ENCODE data around the gene TBC1D24. TPM values are rescaled to one million over a fixed set of nuclear protein-coding genes. Genes with fewer than 3 reads are reported as not detected.
"Not testable (repeated sequence)": the region's sequence is repeated elsewhere in the genome, so short reads cannot be mapped to it uniquely, and the experiment has no call there.

The TBC1D24 gene
- total and polyA plus RNA-seq, 7 donors = 3.2 to 8.9 (median 6.0) TPM

DNA sequence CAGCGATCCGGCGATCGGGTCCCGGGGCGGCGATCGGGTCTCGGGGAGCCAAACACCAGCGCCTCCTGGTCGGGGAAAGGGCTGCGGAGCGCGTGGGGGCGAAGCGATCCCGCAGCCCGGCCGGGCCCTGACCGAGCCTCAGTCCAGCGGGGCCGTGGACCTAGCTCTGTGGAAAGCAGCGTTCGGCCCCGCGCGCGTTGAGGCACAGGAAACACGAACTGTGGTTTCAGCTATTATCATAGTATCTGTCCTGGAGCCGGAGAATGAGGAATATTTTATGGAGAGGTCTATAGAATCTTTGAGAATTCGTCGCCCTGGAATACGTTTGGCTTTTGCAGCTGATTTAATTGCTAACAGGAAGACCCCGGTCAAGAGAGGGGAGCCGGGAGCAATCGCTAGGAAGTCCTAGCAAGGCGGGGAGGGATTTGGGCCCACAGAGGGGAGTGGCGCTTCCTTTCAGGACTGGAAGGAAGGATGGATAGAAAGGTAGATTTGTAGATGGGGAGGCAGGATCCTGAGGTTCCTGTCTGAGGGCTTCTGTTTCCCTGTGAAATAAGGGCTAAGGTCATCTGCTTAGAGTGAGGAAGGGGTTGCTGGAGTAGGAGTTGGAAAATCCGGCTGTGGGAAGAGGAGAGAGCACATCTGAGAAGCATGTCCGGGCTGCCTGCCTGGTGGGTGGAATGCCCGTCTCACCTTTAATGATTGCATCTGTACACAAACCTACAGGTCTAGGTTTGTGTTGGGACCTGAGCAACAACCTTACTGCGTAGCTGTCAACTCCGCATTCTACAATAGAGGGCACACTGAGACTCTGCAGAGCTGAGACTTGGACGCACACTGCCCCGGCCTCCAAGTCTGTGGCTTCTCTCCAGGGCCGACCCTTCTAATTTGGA, 44.9 kb upstream of the TBC1D24 start:
- peak overlapping the region; percentile 85 for H3K4me3 ChIP-seq
- H3K27me3 ChIP-seq (ENCODE audit: insufficient read depth in 3 of 3, low read length in 2 of 3) = no peaks in the 10 kb centered on the region
- H3K36me3 ChIP-seq (ENCODE audit: insufficient read depth in 1 of 2, low read depth in 1 of 2) = peaks cover 0 to 13% of the 10 kb centered on the region in 2 donors
- no peaks in the 10 kb centered on the region for H3K9me3 ChIP-seq
- ATAC-seq (peak in 1 of 4 donors; percentile 16), DNase-seq (peak in 1 of 2 donors; percentile 60)
- peaks cover 8% of the 10 kb centered on the region for H3K4me1 ChIP-seq
- WGBS, 3 donors = 9 to 12% (median 11%) methylated on average over 43 to 46 of the region's 46 CpGs
- intact Hi-C loops (cut with DNase I) = loop anchor here (5.0 kb wide), 2 partner anchors 72 to 88 kb away; partner anchors contain the start of gene ABCA3 (in 2 of the 2)
- TF ChIP-seq, protein P1, sequence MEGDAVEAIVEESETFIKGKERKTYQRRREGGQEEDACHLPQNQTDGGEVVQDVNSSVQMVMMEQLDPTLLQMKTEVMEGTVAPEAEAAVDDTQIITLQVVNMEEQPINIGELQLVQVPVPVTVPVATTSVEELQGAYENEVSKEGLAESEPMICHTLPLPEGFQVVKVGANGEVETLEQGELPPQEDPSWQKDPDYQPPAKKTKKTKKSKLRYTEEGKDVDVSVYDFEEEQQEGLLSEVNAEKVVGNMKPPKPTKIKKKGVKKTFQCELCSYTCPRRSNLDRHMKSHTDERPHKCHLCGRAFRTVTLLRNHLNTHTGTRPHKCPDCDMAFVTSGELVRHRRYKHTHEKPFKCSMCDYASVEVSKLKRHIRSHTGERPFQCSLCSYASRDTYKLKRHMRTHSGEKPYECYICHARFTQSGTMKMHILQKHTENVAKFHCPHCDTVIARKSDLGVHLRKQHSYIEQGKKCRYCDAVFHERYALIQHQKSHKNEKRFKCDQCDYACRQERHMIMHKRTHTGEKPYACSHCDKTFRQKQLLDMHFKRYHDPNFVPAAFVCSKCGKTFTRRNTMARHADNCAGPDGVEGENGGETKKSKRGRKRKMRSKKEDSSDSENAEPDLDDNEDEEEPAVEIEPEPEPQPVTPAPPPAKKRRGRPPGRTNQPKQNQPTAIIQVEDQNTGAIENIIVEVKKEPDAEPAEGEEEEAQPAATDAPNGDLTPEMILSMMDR (IDR thresholded peaks at IDR 0.05) = no peak
- peak overlapping the region; percentile 65 for H3K27ac ChIP-seq

- Histone ChIP-seq H3K27me3 (ENCODE audit: insufficient read depth in 3 of 3, low read length in 2 of 3) (no peaks in the 10 kb centered on the region), H3K27ac (no peak overlapping the region), H3K9me3 (no peaks in the 10 kb centered on the region), H3K36me3 (ENCODE audit: insufficient read depth in 1 of 2, low read depth in 1 of 2) (peaks cover 0 to 26% of the 10 kb centered on the region in 2 donors), H3K4me1 (peaks cover 8% of the 10 kb centered on the region), H3K4me3 (no peak overlapping the region)
- no peak for DNase-seq
- TF ChIP-seq, protein P1 (IDR thresholded peaks at IDR 0.05) = no peak
- intact Hi-C loops (cut with DNase I) = no loop called here
- ATAC-seq = no peak
- WGBS, 3 donors = 95 to 97% (median 96%) methylated on average over 6 of the region's 6 CpGs
Measured at GRCh38 chr16:2432286-2432685, 42.6 kb upstream of the TBC1D24 start.

DNA sequence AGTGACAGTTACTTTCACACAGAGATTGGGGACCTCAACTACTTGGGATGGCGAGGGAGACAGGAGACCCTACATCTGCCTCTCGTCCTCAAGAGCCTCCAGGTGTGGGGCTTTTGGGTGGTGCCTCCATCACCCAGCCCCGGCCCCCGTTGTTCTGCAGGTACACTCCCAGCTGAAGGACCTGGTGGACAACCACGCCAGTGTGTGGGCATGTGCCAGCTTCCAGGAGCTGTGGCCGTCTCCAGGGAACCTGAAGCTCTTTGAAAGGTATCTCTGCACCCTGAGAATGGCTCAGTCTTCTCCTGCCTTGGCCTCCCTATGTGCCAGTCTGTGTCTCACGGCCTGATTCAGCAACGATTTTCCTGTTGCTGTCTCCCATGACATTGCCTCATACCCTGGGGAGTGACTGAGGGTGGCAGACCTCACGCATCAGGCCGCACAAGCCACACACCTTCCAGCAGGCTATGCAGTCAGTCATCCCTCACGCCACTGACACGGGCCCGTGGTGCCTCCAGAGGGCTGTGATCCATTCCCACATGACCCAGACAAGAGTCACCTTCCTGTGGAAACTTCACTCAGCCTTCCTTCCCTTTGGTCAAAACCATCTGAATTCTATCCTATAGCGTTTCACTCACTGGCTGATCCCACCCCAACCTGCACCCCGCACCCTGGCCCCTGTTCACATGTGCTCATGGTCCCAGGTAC, 42.0 kb upstream of the TBC1D24 start:
- intact Hi-C loops (cut with DNase I) = no loop called here
- Histone ChIP-seq H3K4me3 (no peak overlapping the region), H3K36me3 (ENCODE audit: insufficient read depth in 1 of 2, low read depth in 1 of 2) (peaks cover 0 to 33% of the 10 kb centered on the region in 2 donors), H3K27ac (no peak overlapping the region), H3K27me3 (ENCODE audit: insufficient read depth in 3 of 3, low read length in 2 of 3) (no peaks in the 10 kb centered on the region), H3K4me1 (peaks cover 8% of the 10 kb centered on the region), H3K9me3 (no peaks in the 10 kb centered on the region)
- TF ChIP-seq, protein P1 (IDR thresholded peaks at IDR 0.05) = no peak
- ATAC-seq (no peak), DNase-seq (no peak)
- WGBS, 3 donors = 96 to 99% (median 96%) methylated on average over 15 of the region's 15 CpGs

DNA sequence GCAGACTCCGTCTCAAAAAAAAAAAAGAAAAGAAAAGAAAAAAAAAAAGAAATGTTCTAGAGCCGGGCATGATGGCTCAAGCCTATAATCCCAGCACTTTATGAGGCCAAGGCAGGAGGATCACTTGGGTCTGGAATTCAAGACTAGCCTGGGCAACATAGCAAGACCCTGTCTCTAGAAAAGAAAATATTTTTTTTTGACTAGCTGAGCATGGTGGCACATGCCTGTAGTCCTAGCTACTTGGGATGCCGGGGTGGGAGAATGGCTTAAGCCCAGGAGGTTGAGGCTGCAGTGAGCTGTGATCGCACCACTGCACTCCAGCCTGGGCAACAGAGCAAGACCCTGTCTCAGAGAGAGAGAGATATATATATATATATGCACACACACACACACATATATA, 39.7 kb upstream of the TBC1D24 start:
- H3K27me3 ChIP-seq (ENCODE audit: insufficient read depth in 3 of 3, low read length in 2 of 3); ATAC-seq; H3K27ac ChIP-seq; DNase-seq; intact Hi-C loops (cut with DNase I); H3K9me3 ChIP-seq; H3K4me3 ChIP-seq; H3K4me1 ChIP-seq: not testable (repeated sequence)
- 98 to 99% (median 98%) methylated on average over 3 to 4 of the region's 4 CpGs for WGBS, 3 donors
- H3K36me3 ChIP-seq (ENCODE audit: insufficient read depth in 1 of 2, low read depth in 1 of 2) = peaks cover 0 to 36% of the 10 kb centered on the region in 2 donors

DNA sequence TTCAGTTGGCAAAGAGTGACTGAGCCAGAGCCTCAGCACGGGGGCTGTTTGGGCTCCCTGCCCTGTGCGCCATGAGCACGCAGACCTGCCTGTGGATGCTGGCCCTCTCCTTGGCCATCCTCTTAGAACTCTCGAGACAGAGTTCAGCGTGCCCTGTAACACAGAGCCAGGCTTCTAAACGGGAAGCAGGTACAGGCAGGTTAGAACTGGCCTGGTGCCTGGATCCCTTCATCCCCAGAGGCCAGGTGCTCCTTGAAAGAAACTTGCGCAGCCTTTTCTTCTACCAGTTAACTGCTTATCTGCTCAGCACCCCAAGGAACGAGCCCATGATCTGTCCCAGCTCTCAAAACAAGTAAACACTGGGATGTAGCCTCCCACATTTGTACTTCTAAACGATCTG, 38.8 kb upstream of the TBC1D24 start:
- intact Hi-C loops (cut with DNase I) = no loop called here
- WGBS, 3 donors = 92 to 93% (median 93%) methylated on average over 9 of the region's 9 CpGs
- H3K9me3 ChIP-seq = no peaks in the 10 kb centered on the region
- no peak for ATAC-seq
- H3K36me3 ChIP-seq (ENCODE audit: insufficient read depth in 1 of 2, low read depth in 1 of 2) = peaks cover 0 to 36% of the 10 kb centered on the region in 2 donors
- TF ChIP-seq, protein P1 (IDR thresholded peaks at IDR 0.05) = no peak
- no peaks in the 10 kb centered on the region for H3K4me1 ChIP-seq
- no peak overlapping the region for H3K27ac ChIP-seq
- H3K4me3 ChIP-seq = no peak overlapping the region
- no peak for DNase-seq
- no peaks in the 10 kb centered on the region for H3K27me3 ChIP-seq (ENCODE audit: insufficient read depth in 3 of 3, low read length in 2 of 3)
